B cell (primary cell): ENCODE measurements around the gene COL28A1.

Experiments
- CTCF ChIP-seq: fragments of 200-600 bp; IDR thresholded peaks from one replicate; pipeline ENCODE4 v1.8.0; 2022; ENCODE audit warnings: antibody characterized with exemption, mild to moderate bottlenecking
- EZH2 ChIP-seq: IDR thresholded peaks from 2 replicates; pipeline ENCODE4 v1.6.1; 2012; ENCODE audit warnings: borderline replicate concordance, low read depth, mild to moderate bottlenecking, moderate library complexity, low read length; ENCODE audit not compliant: insufficient read depth, poor library complexity, severe bottlenecking

- no peak for TF ChIP-seq CTCF
- TF ChIP-seq EZH2 = no peak
Measured at GRCh38 chr7:7417414-7417813, 118.3 kb downstream of the COL28A1 start.
